Heart left ventricle (tissue), 16 donors: ENCODE measurements around the gene SRRM2. TPM values are rescaled to one million over a fixed set of nuclear protein-coding genes. Genes with fewer than 3 reads are reported as not detected.

Source experiments
- ATAC-seq, 4 donors: fragments of 200-7000 bp; cut with Tn5 transposase; one replicate each; pipeline ENCODE4 v1.9.1; 2020 to 2022; ENCODE audit warnings: moderate library complexity in 4 of 4, mild to moderate bottlenecking in 3 of 4, moderate number of reproducible peaks in 1 of 4
- DNase-seq, 5 donors: peaks; one replicate each; pipeline ENCODE4 v3.0.0-alpha.2; 2020
- H3K27ac ChIP-seq, 12 donors: fragments of 200-600 bp; sonication (generic) in 4 of 12; one replicate each; pipeline versions ENCODE4 v1.5.0 to v1.8.0; 2016 to 2022; ENCODE audit warnings: mild to moderate bottlenecking in 2 of 12
- H3K27me3 ChIP-seq, 9 donors: fragments of 200-600 bp; sonication (generic) in 2 of 9; one replicate each; pipeline versions ENCODE4 v1.5.1 to v1.8.0; 2016 to 2022; ENCODE audit warnings: mild to moderate bottlenecking in 3 of 9
- H3K36me3 ChIP-seq, 9 donors: fragments of 200-600 bp; sonication (generic) in 2 of 9; one replicate each; pipeline versions ENCODE4 v1.5.0 to v1.8.0; 2018 to 2022; ENCODE audit warnings: mild to moderate bottlenecking in 2 of 9
- H3K4me1 ChIP-seq, 12 donors: fragments of 200-600 bp; sonication (generic) in 4 of 12; one replicate each; pipeline versions ENCODE4 v1.5.0 to v1.8.0; 2016 to 2022; ENCODE audit warnings: mild to moderate bottlenecking in 3 of 12
- H3K4me3 ChIP-seq, 12 donors: fragments of 200-600 bp; sonication (generic) in 4 of 12; one replicate each; pipeline versions ENCODE4 v1.5.0 to v1.8.0; 2017 to 2022; ENCODE audit warnings: mild to moderate bottlenecking in 9 of 12, moderate library complexity in 4 of 12
- H3K9me3 ChIP-seq, 12 donors: fragments of 200-600 bp; sonication (generic) in 4 of 12; one replicate each; pipeline versions ENCODE4 v1.5.0 to v1.8.0; 2016 to 2022; ENCODE audit warnings: mild to moderate bottlenecking in 1 of 12
- CTCF ChIP-seq, 12 donors: fragments of 200-600 bp; sonication (generic) in 4 of 12; IDR thresholded peaks; one replicate each; pipeline versions ENCODE4 v1.5.0 to v1.8.0; 2018 to 2022; ENCODE audit warnings: antibody characterized with exemption in 12 of 12, mild to moderate bottlenecking in 5 of 12
- POLR2A ChIP-seq, 2 donors: fragments of 450-650 bp; IDR thresholded peaks; one replicate each; pipeline ENCODE4 v1.6.1; 2017; ENCODE audit warnings: antibody characterized with exemption in 2 of 2, mild to moderate bottlenecking in 2 of 2, moderate library complexity in 2 of 2
- WGBS, 4 donors: extraction: QIAGEN DNeasy Blood & Tissue Kit in 2 of 4; methylation state at CpG; one replicate each; pipeline versions ENCODE4 v1.1.5 to v1.1.7; 2013 to 2018; 5-methylcytosine and 5-hydroxymethylcytosine counted together
- intact Hi-C, 10 donors: fragments of 100-400 bp; cut with DNase I; formaldehyde crosslinking; loops; one replicate each; pipeline versions ENCODE4 v1.11.1 to v1.14.2; 2022
- polyA plus RNA-seq, 2 donors: library from polyadenylated mRNA; stranded (reverse); fragments of 200-250 nt; gene quantifications; one replicate each; pipeline ENCODE4 v1.2.3, GENCODE V29; 2013
- total RNA-seq, 9 donors: library from RNA; depleted of rRNA in 2 of 9; stranded (reverse); fragments of >200 nt in 2 of 9; fragmentation: NEBNext Ultra II Directional in 3 of 9; extraction: Animal tissue kit (Norgen Biotek cat#: 25700) in 3 of 9; gene quantifications; one replicate each; pipeline versions ENCODE4 v1.1.0 to v1.2.4, GENCODE V29; 2016 to 2023
- donor health status: ischemic (EF 13 %, LVEDD 7.1; RV severe dilation, severe dysfunction).
- donor health status: healthy with polysubstance abuse.
- donor health status: DM: no; HTN: yes; CAD: no.
- donor health status: DM: no; HTN: no; CAD: no.
- donor health status: ischemic (EF 25% LVEDD 6.9; RV normal size, moderate dysfunction).
- donor health status: ischemic (EF 25% LVEDD 5.7; RV mildly dilated, moderate dysfunction).
- donor health status: healthy.
- donor health status: DM: yes; HTN: yes; CAD: no.
- donor health status: ischemic (EF 35%, LVEDD 5.7; RV mildly dilated, moderate dysfunction).
- donor health status: nonischemic (EF 11% LVEDD 7.7; RV severe dilation, severe dysfunction).
- donor health status: DM: yes; HTN: yes; CAD: no.
- donor health status: PGD.
- donor health status: ischemic (EF 29% LVEDD 5.4; RV normal size, mild dysfunction).
- donor health status: nonischemic (EF 23%, LVEDD 6.1; RV moderate dilation, normal function).

SRRM2 gene
- total and polyA plus RNA-seq, 11 donors, result 112 to 540 (median 233) TPM

DNA sequence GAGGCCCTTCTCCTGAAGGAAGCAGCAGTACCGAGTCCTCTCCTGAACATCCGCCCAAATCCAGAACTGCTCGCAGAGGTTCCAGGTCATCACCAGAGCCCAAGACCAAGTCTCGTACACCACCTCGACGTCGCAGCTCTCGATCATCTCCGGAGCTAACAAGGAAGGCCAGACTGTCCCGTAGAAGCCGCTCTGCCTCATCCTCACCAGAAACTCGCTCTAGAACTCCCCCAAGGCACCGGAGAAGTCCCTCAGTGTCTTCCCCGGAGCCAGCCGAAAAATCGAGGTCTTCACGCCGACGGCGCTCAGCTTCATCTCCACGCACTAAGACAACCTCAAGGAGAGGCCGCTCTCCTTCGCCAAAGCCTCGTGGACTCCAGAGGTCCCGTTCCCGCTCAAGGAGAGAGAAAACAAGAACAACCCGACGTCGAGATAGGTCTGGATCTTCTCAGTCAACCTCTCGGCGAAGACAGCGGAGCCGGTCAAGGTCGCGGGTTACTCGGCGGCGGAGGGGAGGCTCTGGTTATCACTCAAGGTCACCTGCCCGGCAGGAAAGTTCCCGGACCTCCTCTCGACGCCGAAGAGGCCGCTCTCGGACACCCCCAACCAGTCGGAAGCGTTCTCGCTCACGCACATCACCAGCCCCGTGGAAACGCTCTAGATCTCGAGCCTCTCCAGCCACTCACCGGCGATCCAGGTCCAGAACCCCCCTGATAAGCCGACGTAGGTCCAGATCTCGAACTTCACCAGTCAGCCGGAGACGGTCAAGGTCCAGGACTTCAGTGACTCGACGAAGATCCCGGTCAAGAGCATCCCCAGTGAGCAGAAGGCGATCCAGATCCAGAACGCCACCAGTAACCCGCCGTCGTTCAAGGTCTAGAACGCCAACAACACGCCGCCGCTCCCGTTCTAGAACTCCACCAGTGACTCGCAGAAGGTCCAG is 13.3 kb downstream of the SRRM2 start:
- peaks cover 4 to 100% (median 100%) of the 10 kb centered on the region in 9 donors for H3K36me3 ChIP-seq
- WGBS, 4 donors, result 98% methylated on average over 71 to 73 of the region's 73 CpGs
- no peaks in the 10 kb centered on the region for H3K27me3 ChIP-seq
- TF ChIP-seq CTCF (IDR thresholded peaks at IDR 0.05), result no peak
- TF ChIP-seq POLR2A (IDR thresholded peaks at IDR 0.05), result no peak
- H3K9me3 ChIP-seq, result no peaks in the 10 kb centered on the region
- DNase-seq, result peak in 1 of 5 donors; percentile 62
- intact Hi-C loops, result no loop called here
- H3K4me1 ChIP-seq, result peaks cover 0 to 28% (median 8%) of the 10 kb centered on the region in 12 donors
- no peak overlapping the region for H3K27ac ChIP-seq
- no peak overlapping the region for H3K4me3 ChIP-seq
- no peak for ATAC-seq

- TF ChIP-seq CTCF (IDR thresholded peaks at IDR 0.05) (no peak), POLR2A (IDR thresholded peaks at IDR 0.05) (no peak)
- intact Hi-C loops, result no loop called here
- Histone ChIP-seq H3K27ac (peak overlapping the region in 1 of 12 donors; percentile 7), H3K27me3 (no peaks in the 10 kb centered on the region), H3K36me3 (peaks cover 6 to 100% (median 100%) of the 10 kb centered on the region in 9 donors), H3K9me3 (no peaks in the 10 kb centered on the region), H3K4me3 (no peak overlapping the region), H3K4me1 (peaks cover 0 to 29% (median 8%) of the 10 kb centered on the region in 12 donors)
- ATAC-seq (no peak), DNase-seq (peak in 1 of 5 donors; percentile 51)
- WGBS, 4 donors, result 95 to 96% (median 96%) methylated on average over 44 of the region's 44 CpGs
Observed at GRCh38 chr16:2766430-2767139, 14.1 kb downstream of the SRRM2 start.

- no peak for TF ChIP-seq CTCF (IDR thresholded peaks at IDR 0.05)
- no peak for TF ChIP-seq POLR2A (IDR thresholded peaks at IDR 0.05)
- intact Hi-C loops, result no loop called here
- peak in 1 of 4 donors; percentile 3 for ATAC-seq
- Histone ChIP-seq H3K36me3 (peaks cover 4 to 100% (median 100%) of the 10 kb centered on the region in 9 donors), H3K9me3 (no peaks in the 10 kb centered on the region), H3K4me1 (peaks cover 0 to 29% (median 8%) of the 10 kb centered on the region in 12 donors), H3K4me3 (no peak overlapping the region), H3K27ac (peak overlapping the region in 1 of 12 donors; percentile 7), H3K27me3 (no peaks in the 10 kb centered on the region)
- DNase-seq, result peak in 1 of 5 donors; percentile 64
- WGBS, 4 donors, result 85 to 89% (median 89%) methylated on average over 12 to 19 of the region's 19 CpGs
Observed at GRCh38 chr16:2767140-2767731, 14.8 kb downstream of the SRRM2 start.
